ENCODE results near the gene PIP4K2A.

Gene PIP4K2A

GRCh38 chr10:22641743-22642142 lies 72.6 kb downstream of the PIP4K2A start:
- H3K27ac Mint-ChIP-seq = no peak overlapping the region
- no peak overlapping the region for H3K4me3 Mint-ChIP-seq
- TF ChIP-seq, protein P1, sequence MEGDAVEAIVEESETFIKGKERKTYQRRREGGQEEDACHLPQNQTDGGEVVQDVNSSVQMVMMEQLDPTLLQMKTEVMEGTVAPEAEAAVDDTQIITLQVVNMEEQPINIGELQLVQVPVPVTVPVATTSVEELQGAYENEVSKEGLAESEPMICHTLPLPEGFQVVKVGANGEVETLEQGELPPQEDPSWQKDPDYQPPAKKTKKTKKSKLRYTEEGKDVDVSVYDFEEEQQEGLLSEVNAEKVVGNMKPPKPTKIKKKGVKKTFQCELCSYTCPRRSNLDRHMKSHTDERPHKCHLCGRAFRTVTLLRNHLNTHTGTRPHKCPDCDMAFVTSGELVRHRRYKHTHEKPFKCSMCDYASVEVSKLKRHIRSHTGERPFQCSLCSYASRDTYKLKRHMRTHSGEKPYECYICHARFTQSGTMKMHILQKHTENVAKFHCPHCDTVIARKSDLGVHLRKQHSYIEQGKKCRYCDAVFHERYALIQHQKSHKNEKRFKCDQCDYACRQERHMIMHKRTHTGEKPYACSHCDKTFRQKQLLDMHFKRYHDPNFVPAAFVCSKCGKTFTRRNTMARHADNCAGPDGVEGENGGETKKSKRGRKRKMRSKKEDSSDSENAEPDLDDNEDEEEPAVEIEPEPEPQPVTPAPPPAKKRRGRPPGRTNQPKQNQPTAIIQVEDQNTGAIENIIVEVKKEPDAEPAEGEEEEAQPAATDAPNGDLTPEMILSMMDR (IDR thresholded peaks at IDR 0.05) = no peak
- H3K9me3 Mint-ChIP-seq = peaks cover 4% of the 10 kb centered on the region
- no peaks in the 10 kb centered on the region for H3K27me3 Mint-ChIP-seq (ENCODE audit: low read depth, poor library complexity)
- H3K36me3 Mint-ChIP-seq (ENCODE audit: low read depth) = peaks cover 24% of the 10 kb centered on the region
- peaks cover 43% of the 10 kb centered on the region for H3K4me1 Mint-ChIP-seq
- DNase-seq = no peak

DNA sequence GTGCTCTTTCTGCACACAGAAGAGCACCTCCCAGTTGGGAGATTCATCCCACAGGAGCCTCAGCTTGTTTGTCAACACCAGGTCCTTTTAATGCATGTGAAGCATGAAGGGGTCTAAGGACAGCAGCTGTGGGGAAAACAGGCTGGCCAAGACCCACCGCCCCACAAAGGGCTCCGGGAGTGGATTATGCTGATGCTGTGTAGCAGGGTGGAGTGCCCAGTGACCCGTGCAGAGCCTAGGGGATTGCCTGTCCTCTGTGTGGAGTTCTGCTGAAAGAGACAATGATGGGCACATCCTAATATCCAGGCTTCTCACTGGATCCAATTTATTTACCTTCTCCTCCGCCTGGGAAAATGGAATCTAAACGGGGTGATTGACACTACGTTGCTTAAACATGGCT lies 74.0 kb downstream of the PIP4K2A start:
- H3K9me3 Mint-ChIP-seq = peaks cover 9% of the 10 kb centered on the region
- TF ChIP-seq, protein P1 (IDR thresholded peaks at IDR 0.05) = no peak
- H3K4me3 Mint-ChIP-seq = no peak overlapping the region
- peak; percentile 32 for DNase-seq
- peaks cover 34% of the 10 kb centered on the region for H3K4me1 Mint-ChIP-seq
- no peak overlapping the region for H3K27ac Mint-ChIP-seq
- H3K27me3 Mint-ChIP-seq (ENCODE audit: low read depth, poor library complexity) = no peaks in the 10 kb centered on the region
- H3K36me3 Mint-ChIP-seq (ENCODE audit: low read depth) = peaks cover 32% of the 10 kb centered on the region

- Mint-ChIP-seq H3K36me3 (ENCODE audit: low read depth) (peaks cover 25% of the 10 kb centered on the region), H3K27ac (no peak overlapping the region), H3K27me3 (ENCODE audit: low read depth, poor library complexity) (no peaks in the 10 kb centered on the region)
Measured at GRCh38 chr10:22638863-22639262, 75.5 kb downstream of the PIP4K2A start.

GRCh38 chr10:22637491-22637890 lies 76.9 kb downstream of the PIP4K2A start:
- TF ChIP-seq, protein P1 (IDR thresholded peaks at IDR 0.05) = no peak
- peaks cover 17% of the 10 kb centered on the region for H3K4me1 Mint-ChIP-seq
- H3K27me3 Mint-ChIP-seq (ENCODE audit: low read depth, poor library complexity) = no peaks in the 10 kb centered on the region
- no peak overlapping the region for H3K27ac Mint-ChIP-seq
- DNase-seq = no peak
- H3K4me3 Mint-ChIP-seq = no peak overlapping the region
- peaks cover 10% of the 10 kb centered on the region for H3K9me3 Mint-ChIP-seq
- H3K36me3 Mint-ChIP-seq (ENCODE audit: low read depth) = peaks cover 17% of the 10 kb centered on the region

More at GRCh38 chr10:22638863-22639262, 75.5 kb downstream of the PIP4K2A start:
- H3K4me3 Mint-ChIP-seq = no peak overlapping the region
- DNase-seq = no peak
- TF ChIP-seq, protein P1 (IDR thresholded peaks at IDR 0.05) = no peak
- H3K4me1 Mint-ChIP-seq = peaks cover 25% of the 10 kb centered on the region
- H3K9me3 Mint-ChIP-seq = peaks cover 10% of the 10 kb centered on the region

GRCh38 chr10:22635650-22636049 lies 78.7 kb downstream of the PIP4K2A start:
- no peak for DNase-seq
- Mint-ChIP-seq H3K9me3 (peaks cover 6% of the 10 kb centered on the region), H3K27me3 (ENCODE audit: low read depth, poor library complexity) (no peaks in the 10 kb centered on the region), H3K27ac (no peak overlapping the region), H3K36me3 (ENCODE audit: low read depth) (peaks cover 11% of the 10 kb centered on the region), H3K4me1 (peaks cover 22% of the 10 kb centered on the region), H3K4me3 (no peak overlapping the region)
- TF ChIP-seq, protein P1 (IDR thresholded peaks at IDR 0.05) = no peak

DNA sequence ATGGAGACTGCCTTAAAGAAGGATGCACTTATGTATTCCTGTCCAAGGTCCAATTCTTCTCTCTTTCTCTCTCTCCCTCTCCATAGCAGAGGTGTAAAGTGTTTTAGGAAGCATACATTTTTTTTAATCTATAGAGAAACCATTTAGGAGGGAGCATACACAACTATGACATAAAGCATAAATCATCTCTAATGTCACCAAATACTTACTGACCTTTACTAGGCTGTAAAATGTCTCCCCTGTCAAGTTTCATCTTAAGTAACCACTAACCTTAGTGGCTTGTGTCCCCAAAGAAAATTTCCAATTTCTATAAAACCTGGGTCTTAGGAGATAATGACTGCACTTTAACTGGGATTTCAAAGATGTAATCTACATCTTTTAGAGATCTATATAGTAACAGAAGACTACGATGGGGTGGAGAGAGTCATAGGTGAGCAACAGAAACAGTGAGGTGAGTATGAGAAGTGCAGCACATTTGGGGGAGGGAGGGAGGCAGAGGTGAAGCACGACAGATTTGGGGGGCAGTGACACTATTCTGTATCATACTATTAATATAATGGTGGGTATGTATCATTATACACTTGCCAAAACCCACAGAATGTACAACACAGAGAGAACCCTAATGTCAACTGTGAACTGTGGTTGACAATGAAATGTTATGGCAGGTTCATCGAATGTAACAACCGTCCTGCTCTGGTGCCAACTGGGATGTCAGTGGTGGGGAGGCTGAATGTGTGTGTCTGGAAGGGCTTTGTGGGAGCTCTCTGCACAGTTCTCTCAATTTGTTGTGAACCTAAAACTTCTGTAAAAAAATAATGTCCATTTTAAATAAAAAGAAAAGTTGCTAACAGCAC lies 79.5 kb downstream of the PIP4K2A start:
- H3K4me3 Mint-ChIP-seq = no peak overlapping the region
- H3K9me3 Mint-ChIP-seq = peaks cover 6% of the 10 kb centered on the region
- peaks cover 22% of the 10 kb centered on the region for H3K4me1 Mint-ChIP-seq
- peaks cover 11% of the 10 kb centered on the region for H3K36me3 Mint-ChIP-seq (ENCODE audit: low read depth)
- DNase-seq = no peak
- TF ChIP-seq, protein P1 (IDR thresholded peaks at IDR 0.05) = no peak
- no peaks in the 10 kb centered on the region for H3K27me3 Mint-ChIP-seq (ENCODE audit: low read depth, poor library complexity)
- no peak overlapping the region for H3K27ac Mint-ChIP-seq

All from nephron progenitor cell (in vitro differentiated cells).